Suppressor macrophage treated with lipopolysaccharide for 4 hours (primary cell): Measurements from ENCODE around the gene MAML2.

Experiments used
- DNase-seq: peaks from one replicate; pipeline ENCODE4 v3.0.0-alpha.2; 2020

The MAML2 gene

DNA sequence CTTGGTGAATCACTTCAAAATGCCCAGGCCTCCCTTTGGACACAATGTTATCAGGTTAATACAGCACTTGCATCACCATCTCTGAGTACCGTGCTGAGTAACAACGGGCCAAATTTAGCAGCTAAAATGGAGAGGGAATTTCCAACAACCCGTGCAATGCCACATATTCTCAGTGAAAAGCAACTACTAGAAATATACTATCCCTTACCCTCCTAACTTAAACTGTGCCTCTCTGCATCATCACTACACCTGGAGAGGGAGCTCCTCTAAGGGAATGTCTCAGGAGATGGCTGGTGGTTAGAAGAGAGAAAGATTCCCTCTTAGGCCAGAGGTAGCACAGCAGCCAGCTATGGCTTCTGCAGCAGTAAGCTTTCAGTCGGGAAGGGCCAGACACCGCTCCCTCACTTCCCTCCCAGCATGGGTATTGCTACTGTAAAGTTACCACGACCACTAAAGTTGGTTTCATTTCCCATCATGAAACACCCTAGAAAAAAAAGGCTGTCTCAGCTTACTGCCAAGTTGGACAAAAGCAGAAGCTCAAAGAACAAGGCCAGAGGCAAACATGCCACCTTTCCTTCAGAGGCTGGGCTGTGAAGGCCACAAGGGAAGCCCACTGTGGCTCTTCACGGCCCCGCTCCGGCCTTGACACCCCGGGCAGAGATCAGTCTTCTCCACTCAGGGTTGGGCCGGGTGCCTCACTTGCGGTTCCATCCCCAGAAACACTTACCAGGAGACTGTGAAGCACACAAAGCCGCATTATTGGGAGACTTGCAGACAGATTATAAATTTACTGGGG is 3.9 kb downstream of the MAML2 start:
- peak; percentile 91 for DNase-seq

DNA sequence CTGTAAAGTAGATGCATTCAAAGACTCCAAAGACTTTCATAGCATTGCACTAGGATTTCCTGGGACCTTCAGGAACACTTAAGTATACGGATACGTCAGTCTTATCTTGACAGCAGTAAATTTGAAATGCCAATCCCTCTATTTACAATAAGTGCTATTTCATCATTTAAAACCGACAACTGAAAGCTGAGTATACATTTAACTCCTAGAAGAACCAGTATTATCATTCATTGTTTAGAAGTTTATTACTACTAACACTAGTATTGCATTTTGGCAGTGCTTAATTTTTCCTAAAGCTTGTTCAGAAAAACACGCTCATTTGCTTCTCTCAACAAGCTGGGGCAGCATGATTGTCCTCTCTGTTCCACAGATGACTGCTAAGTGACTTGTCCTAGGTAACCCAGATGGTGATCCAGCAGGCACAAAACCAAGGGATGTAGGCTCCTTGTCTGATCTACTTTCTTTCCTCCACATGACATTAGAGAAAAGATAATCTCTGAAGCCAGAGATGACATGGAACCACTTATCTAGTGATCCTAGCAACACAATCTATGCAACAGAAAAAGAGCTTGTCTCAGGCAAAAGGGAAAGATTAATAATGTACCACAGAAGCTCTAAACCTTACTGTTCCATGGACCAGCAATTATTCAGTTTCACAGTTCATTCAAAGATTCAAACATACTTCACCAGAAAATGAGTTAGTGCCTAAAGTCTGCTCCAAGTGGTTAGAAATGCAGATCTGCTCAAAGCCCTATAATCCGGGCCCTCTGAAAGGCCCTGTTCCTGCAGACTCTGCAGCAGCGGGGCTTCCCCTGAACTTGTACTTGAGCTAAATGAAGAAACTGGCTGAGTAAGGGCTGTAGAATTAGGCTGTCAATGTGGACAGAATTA is 5.2 kb downstream of the MAML2 start:
- peak; percentile 57 for DNase-seq

DNA sequence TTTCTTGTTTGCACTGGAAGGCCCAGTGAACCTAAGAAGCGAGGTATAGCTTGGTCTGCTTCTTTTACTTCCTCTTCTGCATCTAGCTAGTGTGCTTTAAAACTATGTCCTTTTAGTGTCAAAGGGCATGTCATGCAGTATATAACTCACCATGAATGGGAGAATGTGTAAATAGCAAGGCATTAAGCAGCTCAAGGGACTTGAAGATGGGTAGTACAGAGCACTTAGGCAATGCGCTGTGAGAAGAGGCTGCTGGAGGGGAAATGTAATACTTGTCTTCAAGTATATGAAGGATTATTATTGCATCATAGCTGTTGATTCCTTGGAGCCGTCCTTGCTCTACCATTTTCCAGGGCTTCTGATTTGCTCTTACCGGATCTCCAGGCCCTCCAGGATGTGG is 7.6 kb downstream of the MAML2 start:
- peak; percentile 45 for DNase-seq

DNA sequence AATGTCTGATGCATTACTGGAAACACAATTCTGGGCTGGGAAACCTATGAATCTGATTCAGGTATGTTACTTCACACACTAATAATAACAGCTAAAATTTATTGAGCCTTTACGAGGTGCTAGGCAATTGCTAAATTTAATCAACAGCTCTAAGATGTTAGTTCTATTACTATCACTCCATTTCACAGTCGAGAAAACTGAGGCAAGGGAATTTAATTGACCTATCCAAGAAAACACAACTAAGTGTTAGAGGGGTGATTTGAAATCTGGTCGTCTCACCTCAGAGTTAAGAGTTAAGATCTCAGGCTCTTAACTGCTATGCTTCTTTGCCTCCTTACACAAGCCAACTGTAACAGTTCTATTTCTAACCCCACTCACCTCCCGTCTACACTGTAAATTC is 8.8 kb downstream of the MAML2 start:
- no peak for DNase-seq

DNA sequence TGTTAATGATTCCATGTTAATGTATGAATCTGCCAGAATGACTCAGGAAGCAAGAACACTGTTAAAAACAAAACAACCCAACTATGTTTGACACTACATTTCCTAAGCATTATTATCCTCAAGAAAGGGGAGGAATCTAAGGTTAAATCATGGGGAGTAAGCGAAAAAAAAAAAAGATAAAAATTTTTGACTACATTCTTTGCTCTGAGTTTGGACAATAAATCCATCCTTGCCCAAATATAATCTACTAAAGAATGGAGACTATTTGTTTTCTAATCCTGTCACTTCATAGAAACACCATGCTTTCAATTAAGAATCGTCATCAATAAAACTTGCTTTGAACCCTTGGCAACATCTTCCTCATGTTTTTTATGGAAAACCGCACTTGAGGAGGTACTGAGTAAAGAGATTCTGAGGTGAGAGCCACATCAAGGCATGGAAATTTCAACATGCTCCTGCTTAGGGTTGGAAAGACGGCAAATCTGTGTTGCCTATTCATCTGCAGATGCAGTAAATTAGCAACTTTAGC is 9.7 kb downstream of the MAML2 start:
- no peak for DNase-seq

DNA sequence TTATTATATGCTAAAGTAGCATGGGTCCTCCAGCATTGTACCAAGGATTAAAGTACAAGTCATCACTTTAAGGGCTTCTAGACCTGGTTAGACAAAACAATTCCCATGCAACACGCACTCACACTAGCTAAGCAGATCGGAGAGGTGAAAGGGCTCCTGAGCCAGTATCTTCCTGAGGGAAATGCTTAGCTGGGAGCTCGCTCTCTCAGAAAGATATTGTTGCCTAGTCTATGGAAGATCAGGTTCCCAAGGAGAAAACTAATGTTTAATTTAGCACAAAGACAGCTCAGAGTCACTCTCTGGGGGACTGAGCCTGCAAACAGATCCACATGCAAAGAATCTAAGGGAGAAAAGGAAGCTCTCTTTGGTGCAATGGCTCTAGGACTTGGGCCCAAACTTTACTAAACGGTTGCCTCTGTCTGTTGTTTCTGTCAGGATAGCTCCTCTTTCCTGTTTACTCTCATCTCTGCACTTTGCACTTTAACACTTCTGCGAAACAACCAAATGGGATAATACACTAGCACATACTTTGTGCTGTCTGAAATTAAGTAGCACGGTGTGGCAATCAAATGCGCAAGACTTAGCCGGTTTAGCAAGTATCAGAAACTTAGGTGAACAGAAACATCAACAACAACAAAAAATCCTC is 10.7 kb downstream of the MAML2 start:
- DNase-seq = no peak

DNA sequence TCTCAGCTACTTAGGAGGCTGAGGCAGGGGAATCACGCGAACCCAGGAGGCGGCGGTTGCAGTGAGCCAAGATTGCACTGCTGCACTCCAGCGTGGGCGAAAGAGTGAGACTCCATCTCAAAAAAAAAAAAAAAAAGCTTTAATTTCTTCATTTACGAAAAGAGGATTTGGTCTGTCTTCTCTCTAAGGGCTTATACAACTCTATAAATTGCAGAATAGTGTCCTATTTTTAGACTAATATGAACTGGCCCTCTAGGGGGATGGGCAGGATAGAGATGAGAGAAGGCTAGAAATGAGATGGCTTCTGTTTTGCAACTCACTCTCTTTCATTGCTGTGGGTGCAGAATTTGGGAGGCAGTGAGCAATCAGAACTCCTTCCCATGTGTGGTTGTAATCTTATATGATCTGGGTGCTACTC is 11.3 kb downstream of the MAML2 start:
- DNase-seq = peak; percentile 85

DNA sequence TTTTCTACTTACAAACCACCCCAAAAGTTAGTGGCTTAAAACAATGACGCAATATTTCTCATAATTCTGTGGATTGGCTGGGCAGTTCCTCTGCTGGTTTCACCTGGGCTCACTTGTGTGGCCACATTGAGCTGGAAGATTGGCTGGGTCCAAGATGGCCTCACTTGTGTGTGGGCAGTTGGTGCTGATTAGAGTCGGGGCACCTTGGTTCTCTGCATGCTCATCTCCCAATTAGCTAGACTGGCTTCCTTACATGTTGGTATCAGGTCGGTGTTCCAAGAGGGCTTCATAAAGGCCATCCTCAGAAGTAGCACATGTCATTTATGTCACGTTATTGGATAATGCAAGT is 12.5 kb downstream of the MAML2 start:
- no peak for DNase-seq

DNA sequence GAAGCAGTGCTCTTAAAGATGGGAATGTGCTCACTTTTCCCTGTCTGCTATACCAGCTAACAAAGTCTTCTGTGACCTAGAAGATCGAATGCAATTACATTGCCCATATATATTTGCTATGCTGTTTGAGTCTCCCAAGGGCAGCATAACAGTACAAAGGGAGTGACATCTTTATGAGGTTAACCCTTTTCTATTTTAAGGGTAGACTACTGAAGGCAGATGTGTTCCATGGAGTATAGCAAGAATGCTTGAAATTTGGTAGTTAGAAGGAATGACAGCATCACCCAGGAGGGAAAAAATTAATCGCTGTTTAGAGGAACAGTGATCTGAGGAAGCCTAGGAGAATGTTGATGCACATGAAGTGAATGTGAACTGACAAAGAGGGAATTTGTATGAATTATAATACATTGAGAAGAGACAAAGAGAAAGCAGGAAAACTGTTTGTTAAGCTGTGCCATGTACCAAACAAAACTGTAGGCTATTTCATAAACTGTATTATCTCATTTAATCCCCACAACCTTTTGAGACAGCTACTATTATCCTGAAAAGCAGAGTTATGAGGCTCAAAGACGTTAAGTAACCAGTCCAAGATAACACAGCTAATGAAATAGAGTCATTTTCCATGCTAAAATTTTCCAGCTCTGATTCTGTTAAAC is 13.0 kb downstream of the MAML2 start:
- DNase-seq = no peak

DNA sequence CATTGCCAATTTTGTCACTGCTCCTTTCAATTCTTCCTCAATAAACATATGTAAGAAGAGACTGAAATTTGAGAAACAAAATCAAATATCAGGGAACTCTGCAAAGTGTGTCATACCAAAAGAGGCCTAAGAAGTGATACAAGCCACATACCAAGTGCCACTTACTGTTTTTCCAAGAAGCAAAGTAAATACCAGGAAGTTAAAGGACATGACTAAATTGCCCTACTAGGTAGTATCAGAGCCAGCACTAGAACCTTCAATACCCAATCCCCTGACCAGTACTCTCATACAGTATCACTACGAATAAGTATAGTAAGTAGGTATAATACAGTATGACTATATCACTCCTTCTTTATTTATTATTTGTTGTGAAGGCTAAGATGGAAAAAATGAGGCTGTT is 13.6 kb downstream of the MAML2 start:
- DNase-seq = no peak

DNA sequence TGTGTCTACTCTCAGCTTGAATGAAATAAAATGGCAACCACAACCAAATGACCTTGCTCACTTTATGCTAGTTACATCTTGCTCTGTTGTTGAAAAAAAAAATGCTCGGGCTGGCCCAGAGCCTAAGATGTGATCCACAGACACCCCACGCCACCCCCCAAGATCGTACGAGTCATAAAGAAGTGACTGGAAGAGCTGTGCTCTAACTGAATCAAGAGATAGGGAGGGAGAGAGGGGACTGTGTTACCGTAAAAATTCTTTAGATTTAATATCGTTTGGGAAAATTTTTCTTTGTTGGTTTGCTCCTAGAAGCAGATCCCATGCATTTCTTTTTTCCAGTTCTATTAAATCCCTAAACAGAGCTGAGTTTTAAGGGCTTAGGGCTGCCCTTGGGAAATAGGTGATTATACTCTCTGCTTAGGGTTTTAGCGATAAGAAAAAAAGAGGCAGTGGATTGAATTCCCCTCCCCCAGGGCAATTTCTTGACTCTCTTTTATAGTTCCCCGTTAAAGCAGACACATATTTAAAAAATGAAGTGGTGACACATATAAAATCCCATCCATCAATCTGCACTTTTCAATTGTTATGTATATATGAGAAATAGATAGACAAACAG is 14.5 kb downstream of the MAML2 start:
- no peak for DNase-seq

DNA sequence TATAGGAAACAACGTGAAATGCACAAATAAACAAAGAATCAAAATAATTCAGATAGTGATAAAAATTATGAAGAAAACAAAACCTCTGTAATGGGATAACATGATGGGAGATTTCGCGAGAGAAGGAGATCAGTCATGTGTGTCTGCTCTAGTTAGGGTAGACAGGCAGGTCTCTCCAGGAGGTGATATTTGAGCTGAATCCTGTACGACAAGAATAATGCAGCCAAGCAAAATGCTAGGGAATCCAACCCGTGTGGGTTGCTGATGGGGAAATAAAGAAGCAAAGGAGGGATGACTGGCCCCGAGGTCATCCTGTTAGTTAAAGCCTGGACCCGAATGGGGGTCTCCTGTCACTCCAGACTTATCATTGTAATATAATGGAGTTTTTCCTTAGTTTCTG is 16.0 kb downstream of the MAML2 start:
- no peak for DNase-seq

DNA sequence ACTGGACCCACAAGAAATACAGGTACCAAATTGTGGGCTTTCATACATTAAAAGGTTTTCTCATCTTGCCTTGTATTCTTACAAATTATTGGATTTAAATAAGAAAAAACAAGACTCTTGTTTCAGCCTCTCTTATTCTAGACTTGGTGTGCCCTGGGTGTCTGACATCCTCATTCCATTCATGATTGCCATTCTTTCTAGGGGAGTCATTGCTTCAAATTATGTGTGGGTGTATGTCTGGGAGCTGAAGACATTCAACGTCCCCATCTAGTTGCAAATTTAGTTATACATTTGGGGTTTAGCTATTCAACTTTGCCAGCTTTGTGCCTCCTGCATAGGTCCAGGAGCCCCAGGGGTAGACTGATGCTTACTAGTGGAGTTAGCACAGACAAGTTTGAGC is 18.1 kb downstream of the MAML2 start:
- no peak for DNase-seq

DNA sequence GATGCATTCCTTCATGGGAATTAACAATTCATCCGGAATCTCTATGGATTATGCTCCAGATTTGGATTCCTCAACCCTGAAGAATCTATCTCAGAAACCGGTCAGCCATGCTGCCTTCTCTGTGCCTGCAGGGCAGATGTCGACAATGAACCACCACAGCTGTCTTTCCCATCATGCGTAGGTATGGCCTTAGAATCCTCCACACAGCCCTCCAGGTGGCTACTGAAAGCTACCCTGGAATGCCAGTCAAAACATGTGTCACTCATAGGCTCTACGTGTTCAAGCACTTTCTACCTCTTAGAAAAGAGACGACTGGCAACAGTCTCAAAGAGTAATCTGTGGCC is 19.4 kb downstream of the MAML2 start:
- no peak for DNase-seq

DNA sequence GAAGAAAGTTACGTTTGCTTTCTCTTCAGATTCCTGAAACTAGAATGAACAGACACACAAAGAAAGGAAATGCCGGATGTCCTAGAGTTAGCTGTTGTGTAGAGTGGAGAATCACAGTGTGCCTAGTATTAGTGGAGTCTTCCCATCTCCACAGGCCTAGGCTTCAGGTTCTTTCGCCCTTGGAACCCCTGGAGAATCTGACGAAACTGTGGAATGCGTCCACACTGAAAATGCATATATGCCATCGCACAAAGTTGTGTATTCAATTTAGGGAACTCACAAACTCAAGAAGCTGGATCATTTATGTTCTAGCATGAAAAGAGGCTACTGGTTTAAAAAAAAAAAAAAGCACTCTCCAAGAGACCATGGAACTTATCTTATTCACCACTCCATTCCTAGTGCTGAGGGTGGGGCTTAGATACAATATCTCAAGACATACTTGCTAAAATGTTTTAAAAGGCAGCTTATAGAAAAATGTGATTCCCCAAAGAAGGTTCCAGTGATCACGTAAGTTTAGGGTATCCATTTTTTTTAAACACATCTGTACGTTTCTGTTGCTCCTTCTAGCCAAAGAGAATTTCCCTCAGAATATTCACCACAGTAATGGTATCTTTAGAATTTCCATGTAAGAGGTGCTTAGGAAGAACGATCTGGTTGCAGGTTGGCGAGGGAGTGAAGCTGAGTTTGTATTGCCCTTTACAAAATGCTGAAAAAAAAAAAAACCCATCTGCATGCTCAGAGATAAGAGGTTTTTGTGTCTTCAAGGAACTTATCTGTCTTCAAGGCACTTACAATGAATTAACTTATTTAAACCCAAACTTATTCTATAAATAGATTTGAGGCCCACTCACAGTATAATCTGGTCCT is 20.0 kb downstream of the MAML2 start:
- no peak for DNase-seq

DNA sequence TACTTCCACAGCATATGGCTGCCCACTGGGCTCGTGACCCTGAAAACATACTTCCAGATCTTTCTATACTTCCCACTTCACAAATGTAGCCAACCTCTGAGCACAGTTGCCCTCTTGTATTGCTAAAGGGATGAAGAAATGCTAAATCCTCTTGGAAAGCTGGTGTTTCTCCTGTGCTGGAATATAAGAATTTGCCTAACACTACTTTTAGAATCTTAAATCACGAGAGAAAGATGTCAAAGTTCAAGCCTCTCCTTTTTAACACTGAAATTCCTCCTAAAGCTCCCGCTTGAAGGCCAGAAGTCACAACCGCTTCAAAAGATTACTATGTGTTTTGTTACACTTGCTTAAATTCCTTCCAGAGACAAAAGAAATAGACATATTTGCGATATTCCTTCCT is 21.9 kb downstream of the MAML2 start:
- DNase-seq = no peak

DNA sequence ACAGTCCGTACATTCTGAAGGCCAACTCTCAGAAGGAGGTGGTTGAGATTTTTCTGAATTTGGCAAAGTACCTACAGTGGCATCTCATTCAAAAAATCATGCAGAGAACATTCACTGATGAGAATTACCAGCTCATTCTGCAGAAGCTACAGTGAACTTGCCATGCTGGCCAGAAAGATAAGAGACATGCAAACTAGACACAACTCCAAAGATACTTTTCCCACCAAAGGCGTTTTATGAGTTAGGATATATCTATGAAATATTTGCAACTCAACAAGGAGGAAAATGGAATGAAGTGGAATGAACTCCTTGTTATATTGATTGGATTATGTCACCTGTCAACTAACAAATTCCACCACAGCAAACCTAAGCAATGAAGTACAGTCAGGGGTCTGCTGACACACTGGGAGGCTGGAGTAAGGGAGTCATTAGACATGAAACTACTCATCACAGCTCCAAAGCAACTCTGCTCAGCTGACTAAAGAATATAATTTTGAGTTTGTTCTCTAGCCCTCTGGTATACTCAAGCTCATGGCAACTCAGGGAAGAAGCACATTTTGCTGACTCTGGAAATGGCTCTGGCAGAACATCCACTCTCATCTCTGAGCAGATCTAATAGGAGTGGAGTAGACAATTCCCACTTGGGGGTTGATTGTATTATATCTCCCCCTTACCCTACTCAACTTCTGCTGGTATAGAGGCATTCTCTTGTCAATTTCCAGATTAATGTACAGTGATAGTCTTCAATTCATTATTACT is 22.9 kb downstream of the MAML2 start:
- DNase-seq = no peak

DNA sequence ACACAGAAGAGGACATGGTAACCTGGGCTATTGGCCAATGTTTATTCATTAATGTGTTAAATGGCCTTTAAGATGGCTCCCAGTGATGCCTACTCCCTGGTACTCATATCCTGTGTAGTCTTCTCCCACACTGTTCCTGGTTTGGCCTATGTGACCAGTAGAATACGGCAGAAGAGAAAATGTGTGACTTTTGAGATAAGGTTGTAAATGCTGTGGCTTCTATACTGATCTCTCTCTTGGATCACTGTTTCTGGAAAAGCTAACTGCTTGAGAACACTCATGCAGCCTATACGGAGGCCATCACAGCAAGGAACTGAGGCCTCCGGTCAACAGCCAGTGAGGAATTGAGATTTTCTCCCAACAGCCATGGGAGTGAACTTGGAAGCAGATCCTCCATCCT is 24.1 kb downstream of the MAML2 start:
- no peak for DNase-seq

DNA sequence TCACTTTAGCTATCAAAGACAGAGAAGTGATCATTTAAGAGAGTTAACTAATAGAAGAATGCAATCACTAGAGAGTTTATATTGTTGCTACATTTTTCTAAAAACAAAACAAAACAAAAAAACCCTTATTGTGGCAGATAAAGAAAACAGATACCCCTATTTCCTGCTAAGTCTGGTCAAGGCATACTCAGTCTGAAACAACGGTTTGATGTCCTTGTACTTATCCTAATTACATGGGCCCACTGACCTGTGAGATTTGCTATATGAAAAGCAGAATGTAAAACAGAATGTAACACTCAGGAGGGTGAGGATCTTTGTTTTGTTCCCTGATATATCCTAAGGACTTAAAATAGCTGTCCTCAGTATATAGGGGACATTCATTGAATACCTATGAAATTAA is 24.6 kb downstream of the MAML2 start:
- DNase-seq = no peak

DNA sequence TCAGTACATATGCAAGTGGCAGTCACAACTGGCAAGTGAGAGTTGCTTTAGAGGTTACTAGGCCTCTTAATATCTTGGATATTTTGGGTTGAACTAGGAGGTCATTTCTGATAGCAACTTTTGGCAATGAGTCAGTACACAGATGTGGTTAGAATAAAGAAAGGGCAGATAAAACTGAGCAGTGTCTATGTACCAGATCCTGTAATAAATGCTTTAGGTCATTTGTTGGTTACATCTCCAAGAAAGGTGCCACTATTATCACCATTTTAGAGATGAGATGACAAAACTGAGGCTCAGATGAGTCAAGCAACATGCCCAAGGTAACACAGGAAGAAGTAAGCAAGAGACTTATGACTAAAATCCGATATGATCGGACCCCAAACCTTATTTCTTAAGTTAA is 25.0 kb downstream of the MAML2 start:
- DNase-seq = no peak

DNA sequence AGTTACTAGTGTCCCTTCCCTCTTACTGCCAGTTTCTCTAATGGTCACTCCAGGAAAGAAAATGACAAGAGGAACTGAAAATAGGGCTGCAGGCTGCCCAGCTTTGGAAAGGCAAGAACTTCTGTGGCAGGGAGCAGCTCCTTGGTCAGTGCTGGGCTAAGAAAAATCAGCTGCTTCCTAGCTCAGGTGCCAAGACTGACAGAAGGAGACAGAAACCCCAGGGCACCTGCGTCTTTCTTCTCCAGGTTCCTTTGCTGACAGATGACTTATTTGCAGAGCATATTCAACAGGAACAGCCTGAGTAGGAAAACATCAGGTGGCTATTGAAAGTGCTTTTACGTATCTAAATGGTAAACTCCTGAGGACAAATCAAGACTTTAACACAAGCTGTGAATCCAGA is 25.4 kb downstream of the MAML2 start:
- DNase-seq = peak; percentile 48
